Islet precursor cell (in vitro differentiated cells): ENCODE data around the gene MAP4K1.
"Not testable (repeated sequence)": the region's sequence is repeated elsewhere in the genome, so short reads cannot be mapped to it uniquely, and the experiment has no call there.

Experiments
- DNase-seq: peaks from one replicate; pipeline ENCODE4 v3.0.0-alpha.2; 2018

Gene MAP4K1

DNA sequence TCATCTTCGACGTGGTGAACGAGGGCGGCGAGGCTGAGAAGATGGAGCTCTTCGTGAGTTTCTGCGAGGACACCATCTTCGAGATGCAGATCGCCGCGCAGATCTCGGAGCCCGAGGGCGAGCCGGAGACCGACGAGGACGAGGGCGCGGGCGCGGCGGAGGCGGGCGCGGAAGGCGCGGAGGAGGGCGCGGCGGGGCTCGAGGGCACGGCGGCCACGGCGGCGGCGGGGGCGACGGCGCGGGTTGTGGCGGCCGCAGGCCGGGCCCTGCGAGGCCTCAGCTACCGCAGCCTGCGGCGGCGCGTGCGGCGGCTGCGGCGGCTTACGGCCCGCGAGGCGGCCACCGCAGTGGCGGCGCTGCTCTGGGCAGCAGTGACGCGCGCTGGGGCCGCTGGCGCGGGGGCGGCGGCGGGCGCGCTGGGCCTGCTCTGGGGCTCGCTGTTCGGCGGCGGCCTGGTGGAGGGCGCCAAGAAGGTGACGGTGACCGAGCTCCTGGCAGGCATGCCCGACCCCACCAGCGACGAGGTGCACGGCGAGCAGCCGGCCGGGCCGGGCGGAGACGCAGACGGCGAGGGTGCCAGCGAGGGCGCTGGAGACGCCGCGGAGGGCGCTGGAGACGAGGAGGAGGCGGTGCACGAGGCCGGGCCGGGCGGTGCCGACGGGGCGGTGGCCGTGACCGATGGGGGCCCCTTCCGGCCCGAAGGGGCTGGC is 52.6 kb downstream of the MAP4K1 start:
- no peak for DNase-seq

- no peak for DNase-seq
These were observed 54.3 kb downstream of the MAP4K1 start for GRCh38 chr19:38563475-38563874.

DNA sequence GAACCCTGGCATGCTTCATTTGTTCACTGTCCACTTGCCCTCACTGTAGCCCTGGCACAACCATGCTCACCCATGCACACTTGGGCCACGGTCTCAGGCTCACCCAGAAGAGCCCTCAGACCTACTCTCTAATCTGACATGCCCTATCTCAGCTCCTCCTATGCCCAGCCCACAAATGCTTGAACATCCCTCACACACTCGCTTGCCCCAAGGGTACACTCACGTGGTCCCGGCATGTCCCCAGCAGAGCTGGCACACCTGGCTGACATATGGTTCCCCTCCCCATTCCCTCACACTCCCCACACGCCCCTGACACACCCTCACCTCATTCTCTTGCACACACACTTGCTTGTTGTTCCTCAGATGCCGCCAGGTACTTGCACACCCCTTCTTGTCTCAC is 55.7 kb downstream of the MAP4K1 start:
- no peak for DNase-seq

DNA sequence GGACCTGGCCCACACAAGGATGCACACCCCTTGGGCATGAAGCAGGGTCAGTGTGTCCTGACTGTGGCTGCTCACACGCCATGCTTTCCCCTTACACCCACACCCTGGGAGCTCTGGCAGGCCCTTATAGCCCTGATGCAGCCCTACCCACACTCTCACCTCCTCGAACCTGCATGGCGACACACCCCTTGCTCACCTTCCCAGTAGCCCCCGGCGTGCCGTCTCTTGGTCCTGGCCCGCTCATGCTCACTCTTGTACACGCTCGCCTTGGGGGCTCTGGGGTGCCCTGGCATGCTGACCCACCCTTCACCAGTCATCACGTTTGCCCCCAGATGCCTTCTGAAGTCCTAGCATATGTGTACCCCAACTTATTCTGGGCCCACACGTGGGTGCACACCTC is 56.1 kb downstream of the MAP4K1 start:
- no peak for DNase-seq

DNA sequence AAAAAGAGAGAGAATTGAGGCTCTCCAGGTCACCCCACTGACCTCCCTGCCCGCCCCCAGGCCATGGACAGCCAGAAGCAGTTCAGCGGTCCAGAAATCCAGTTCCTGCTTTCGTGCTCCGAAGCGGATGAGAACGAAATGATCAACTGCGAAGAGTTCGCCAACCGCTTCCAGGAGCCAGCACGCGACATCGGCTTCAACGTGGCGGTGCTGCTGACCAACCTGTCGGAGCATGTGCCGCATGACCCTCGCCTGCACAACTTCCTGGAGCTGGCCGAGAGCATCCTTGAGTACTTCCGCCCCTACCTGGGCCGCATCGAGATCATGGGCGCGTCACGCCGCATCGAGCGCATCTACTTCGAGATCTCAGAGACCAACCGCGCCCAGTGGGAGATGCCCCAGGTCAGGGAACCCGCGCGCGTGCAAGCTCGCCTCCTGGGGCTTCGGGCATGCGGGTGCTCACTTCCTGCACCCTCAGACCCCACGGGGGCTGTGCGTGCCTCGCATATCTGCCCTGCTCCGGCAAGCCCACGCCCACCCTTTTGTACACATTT is 56.6 kb downstream of the MAP4K1 start:
- no peak for DNase-seq

DNA sequence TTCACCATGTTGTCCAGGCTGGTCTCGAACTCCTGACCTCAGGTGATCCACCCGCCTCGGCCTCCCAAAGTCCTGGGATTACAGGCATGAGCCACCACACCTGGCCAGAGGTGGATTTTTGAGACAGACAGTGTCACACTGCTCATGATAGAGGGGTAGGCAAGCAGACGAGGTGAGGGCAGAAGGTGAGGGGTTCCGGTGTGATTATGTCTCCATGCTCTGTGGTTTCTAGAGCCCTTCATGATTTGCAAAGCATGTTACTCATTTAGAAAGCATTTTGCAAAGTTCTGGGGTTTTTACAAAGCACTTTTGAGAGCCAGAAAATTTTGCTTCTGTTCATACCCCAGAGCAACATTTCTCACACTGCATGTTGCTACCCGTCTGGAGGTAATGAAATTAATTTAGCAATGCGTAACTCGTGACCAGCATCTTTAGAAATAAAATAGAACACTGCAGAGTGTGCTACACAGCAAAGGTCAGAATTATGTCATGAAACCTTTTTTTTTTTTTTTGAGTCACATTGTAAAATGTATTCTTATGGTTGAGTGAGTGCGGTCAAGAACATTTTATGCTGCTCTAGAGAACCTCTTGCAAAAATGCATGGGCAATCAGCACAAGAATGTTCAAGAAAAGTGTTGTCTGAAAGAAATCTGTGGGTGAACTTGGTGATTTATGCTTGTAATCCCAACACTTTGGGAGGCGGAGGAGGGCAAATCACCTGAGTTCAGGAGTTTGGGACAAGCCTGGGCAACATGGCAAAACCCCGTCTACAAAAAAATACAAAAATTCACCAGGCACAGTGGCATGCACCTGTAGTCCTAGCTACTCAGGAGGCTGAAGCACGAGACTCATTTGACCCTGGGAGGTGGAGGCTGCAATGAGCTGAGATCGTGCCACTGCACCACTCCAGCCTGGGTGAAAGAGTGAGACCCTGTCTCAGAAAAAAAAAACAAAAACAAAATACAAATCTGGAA is 58.0 kb downstream of the MAP4K1 start:
- no peak for DNase-seq

- not testable (repeated sequence) for DNase-seq
These were observed 58.8 kb downstream of the MAP4K1 start for GRCh38 chr19:38558933-38559332.

- DNase-seq, result no peak
These were observed 60.5 kb downstream of the MAP4K1 start for GRCh38 chr19:38557205-38557799.

- no peak for DNase-seq
These were observed 61.1 kb downstream of the MAP4K1 start for GRCh38 chr19:38556521-38557174.

GRCh38 chr19:38555200-38555599 is 62.6 kb downstream of the MAP4K1 start:
- DNase-seq, result no peak

- DNase-seq, result no peak
These were observed 63.0 kb downstream of the MAP4K1 start for GRCh38 chr19:38554676-38555141.

DNA sequence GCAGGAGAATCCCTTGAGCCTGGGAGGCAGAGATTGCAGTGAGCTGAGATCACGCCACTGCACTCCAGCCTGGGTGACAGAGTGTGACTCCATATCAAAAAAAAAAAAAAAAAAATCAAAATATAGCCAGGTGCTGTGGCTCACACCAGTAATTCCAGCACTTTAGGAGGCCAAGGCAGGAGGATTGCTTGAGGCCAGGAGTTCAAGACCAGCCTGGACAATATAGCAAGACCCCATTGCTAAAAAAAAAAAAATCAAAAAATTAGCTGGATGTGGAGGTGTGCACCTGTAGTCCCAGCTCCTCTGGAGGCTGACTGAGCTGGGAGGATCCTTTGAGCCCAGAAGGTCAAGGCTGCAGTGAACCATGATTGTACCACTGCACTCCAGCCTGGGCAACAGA is 64.5 kb downstream of the MAP4K1 start:
- not testable (repeated sequence) for DNase-seq

DNA sequence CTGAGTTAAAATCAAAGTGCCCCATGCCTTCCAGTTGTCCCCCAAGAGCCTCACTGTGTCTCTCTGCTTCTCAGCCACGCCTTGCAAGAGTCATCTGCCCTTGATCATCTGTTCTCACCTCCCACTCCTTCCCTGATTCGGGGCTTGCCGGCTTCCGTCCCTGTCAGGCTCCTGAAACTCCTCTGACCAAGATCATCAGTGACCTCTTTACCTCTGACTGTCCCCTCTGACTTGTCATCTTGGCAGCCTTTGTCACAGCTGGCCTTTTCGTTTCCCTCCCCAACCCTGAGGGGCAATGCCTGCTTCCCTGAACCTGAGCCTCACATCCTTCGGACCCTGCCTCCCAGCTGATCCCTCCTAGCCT is 66.3 kb downstream of the MAP4K1 start:
- no peak for DNase-seq

- DNase-seq, result no peak
These were observed 67.4 kb downstream of the MAP4K1 start for GRCh38 chr19:38550376-38550775.

DNA sequence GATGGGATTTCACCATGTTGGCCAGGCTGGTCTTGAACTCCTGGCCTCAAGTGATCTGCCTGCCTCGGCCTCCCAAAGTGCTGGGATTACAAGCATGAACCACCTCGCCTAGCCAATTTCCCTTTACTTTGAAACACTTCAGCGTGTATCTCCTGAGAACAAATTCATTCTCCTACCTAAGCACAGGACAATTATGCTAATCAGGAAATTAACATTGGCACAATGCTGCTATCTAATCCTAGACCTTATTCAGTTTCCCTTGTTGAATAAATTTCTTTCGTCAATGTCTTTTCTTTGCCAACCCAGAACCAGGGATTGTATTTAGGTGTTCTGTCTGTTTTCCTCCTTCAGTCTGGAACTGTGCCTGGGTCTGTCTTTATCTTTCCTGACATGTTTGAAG is 67.8 kb downstream of the MAP4K1 start:
- no peak for DNase-seq

DNA sequence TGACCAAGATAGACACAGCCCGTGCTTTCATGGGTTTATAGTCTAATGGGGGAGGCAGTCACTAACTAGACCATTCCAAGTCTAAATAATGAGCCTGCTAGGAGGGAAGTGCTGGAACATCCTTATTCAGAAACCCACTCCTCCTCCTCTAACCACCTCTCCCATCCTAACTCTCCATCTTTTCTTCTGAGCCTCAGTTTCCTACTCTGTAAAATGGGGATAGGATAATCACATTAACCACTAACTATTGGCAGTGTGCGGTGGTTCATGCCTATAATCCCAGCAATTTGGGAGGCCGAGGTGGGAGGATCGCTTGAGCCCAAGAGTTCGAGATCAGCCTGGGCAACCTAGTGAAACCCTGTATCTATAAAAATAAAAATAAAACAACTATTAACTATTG is 68.7 kb downstream of the MAP4K1 start:
- DNase-seq, result no peak

- DNase-seq, result no peak
These were observed 70.3 kb downstream of the MAP4K1 start for GRCh38 chr19:38547421-38547820.

DNA sequence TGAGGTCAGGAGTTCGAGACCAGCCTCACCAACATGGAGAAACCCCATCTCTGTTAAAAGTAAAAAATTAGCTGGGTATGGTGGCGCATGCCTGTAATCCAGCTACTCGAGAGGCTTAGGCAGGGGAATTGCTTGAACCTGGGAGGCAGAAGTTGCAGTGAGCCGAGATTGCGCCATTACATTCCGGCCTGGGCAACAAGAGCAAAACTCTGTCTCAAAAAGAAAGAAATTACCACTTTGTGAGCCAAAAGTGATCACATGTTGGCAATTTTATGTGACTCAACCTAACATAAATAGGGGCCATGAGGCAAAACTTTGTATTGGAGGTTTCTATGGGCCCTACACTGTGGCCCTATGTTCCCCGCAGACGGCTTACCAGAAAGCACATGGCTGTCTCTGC is 72.2 kb downstream of the MAP4K1 start:
- DNase-seq, result no peak

DNA sequence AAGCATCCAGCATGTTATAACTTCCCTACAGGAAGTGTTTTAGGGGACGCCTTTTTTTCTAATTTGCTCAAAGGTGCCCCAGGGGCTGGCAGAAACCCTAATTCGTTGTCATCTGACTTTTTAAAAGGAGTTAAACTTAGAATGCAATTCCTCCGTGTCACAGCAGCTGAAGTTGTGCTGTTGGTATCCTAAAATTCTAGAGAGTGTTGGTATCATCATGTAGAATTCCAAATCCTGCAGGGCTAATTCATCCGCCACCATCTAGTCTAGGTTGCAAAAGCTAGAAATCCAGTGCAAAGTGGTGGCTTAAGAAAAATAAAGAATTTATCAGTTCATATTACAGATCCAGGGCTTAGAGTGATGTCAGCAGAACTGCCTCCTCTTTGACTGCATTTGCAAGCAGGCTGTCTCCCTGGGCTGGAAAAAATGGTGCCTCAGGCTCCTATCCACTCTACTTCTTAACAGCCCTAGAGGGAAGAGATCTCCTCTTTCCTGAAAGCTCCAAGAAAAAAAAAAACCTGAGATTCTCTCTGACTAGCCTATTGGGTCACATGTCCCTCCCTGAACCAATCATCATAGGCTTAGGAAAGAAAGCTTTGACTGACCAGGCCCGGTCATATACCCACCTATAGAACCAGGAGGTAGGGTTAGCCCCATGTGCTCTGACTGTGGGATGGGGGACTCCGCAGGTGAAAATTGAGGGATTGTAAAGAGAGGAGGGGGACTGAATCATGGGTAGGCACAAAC is 73.0 kb downstream of the MAP4K1 start:
- no peak for DNase-seq

- DNase-seq, result peak; percentile 71
These were observed 73.8 kb downstream of the MAP4K1 start for GRCh38 chr19:38543807-38544568.

DNA sequence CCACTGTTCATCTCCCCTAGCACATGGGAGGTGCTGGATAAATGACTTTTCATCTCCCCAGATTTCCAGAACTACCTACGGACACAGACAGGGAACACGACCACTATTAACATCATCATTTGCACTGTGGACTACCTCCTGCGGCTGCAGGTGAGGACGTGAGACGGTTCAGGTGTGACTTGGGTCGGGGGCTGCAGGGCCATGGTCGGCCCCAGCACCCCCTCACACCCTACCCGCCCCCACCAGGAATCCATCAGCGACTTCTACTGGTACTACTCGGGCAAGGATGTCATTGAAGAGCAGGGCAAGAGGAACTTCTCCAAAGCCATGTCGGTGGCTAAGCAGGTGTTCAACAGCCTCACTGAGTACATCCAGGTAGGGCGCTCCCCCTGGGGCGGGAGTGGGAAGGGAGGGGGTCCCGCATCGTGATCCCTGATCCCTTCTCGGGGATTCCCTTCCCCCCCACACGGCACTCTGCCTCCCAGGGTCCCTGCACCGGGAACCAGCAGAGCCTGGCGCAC is 74.4 kb downstream of the MAP4K1 start:
- no peak for DNase-seq
